Measurements from ENCODE around the gene ARHGAP15.

The ARHGAP15 gene

GRCh38 chr2:143410082-143410897 lies 281.1 kb downstream of the ARHGAP15 start:
- no peak overlapping the region for H3K27ac ChIP-seq
- TF ChIP-seq CTCF (IDR thresholded peaks at IDR 0.05) (no peak), ZFX (IDR thresholded peaks at IDR 0.05; ENCODE audit: borderline replicate concordance) (no peak)

- TF ChIP-seq CTCF (IDR thresholded peaks at IDR 0.05) (no peak), ZFX (IDR thresholded peaks at IDR 0.05; ENCODE audit: borderline replicate concordance) (no peak)
These were observed 286.4 kb downstream of the ARHGAP15 start for GRCh38 chr2:143415571-143415970.

GRCh38 chr2:143417428-143417827 lies 288.2 kb downstream of the ARHGAP15 start:
- TF ChIP-seq CTCF (IDR thresholded peaks at IDR 0.05) (no peak), ZFX (IDR thresholded peaks at IDR 0.05; ENCODE audit: borderline replicate concordance) (no peak)
- no peak overlapping the region for H3K27ac ChIP-seq

More at GRCh38 chr2:143415571-143415970, 286.4 kb downstream of the ARHGAP15 start:
- H3K27ac ChIP-seq, result no peak overlapping the region

GRCh38 chr2:143420313-143420712 lies 291.1 kb downstream of the ARHGAP15 start:
- TF ChIP-seq CTCF (IDR thresholded peaks at IDR 0.05) (no peak), ZFX (IDR thresholded peaks at IDR 0.05; ENCODE audit: borderline replicate concordance) (no peak)

GRCh38 chr2:143422681-143423080 lies 293.5 kb downstream of the ARHGAP15 start:
- no peak overlapping the region for H3K27ac ChIP-seq
- TF ChIP-seq ZFX (IDR thresholded peaks at IDR 0.05; ENCODE audit: borderline replicate concordance), result no peak
- TF ChIP-seq CTCF (IDR thresholded peaks at IDR 0.05), result no peak

More at GRCh38 chr2:143420313-143420712, 291.1 kb downstream of the ARHGAP15 start:
- no peak overlapping the region for H3K27ac ChIP-seq

GRCh38 chr2:143425896-143426295 lies 296.7 kb downstream of the ARHGAP15 start:
- H3K27ac ChIP-seq, result no peak overlapping the region
- TF ChIP-seq CTCF (IDR thresholded peaks at IDR 0.05) (no peak), ZFX (IDR thresholded peaks at IDR 0.05; ENCODE audit: borderline replicate concordance) (no peak)

- no peak overlapping the region for H3K27ac ChIP-seq
- TF ChIP-seq CTCF (IDR thresholded peaks at IDR 0.05), result no peak
- TF ChIP-seq ZFX (IDR thresholded peaks at IDR 0.05; ENCODE audit: borderline replicate concordance), result no peak
These were observed 297.1 kb downstream of the ARHGAP15 start for GRCh38 chr2:143426296-143426695.

Measured in 22Rv1 (cell line).